HG02970 (cell line): ENCODE measurements around the gene PDSS2.
A peak's percentile ranks its signal among the peaks of the same experiment; 100 is the strongest.

Source experiments
- ATAC-seq: cut with Tn5 transposase; IDR thresholded peaks from one replicate; pipeline ENCODE4 v1.9.1; 2021; ENCODE audit warnings: mild to moderate bottlenecking, moderate library complexity, moderate number of reproducible peaks; ENCODE audit not compliant: unreplicated experiment, low FRiP score

PDSS2 gene

GRCh38 chr6:107459283-107460082 lies at the start of gene PDSS2:
Gene PDSS2, minus strand, starts transcription at chr6:107459564. Its CDS starts 279 bp downstream, at chr6:107459285.
- ATAC-seq, result peak; percentile 95

GRCh38 chr6:107506145-107506544 lies 46.8 kb upstream of the PDSS2 start:
- no peak for ATAC-seq

- ATAC-seq, result no peak
These were observed 45.1 kb upstream of the PDSS2 start for GRCh38 chr6:107504270-107505026.

GRCh38 chr6:107496892-107497684 lies 37.7 kb upstream of the PDSS2 start:
- ATAC-seq, result no peak

GRCh38 chr6:107495971-107496370 lies 36.6 kb upstream of the PDSS2 start:
- ATAC-seq, result no peak

GRCh38 chr6:107495196-107495643 lies 35.9 kb upstream of the PDSS2 start:
- no peak for ATAC-seq

GRCh38 chr6:107493158-107494057 lies 34.0 kb upstream of the PDSS2 start:
- no peak for ATAC-seq

GRCh38 chr6:107491760-107492660 lies 32.6 kb upstream of the PDSS2 start:
- ATAC-seq, result no peak

GRCh38 chr6:107491138-107491609 lies 31.8 kb upstream of the PDSS2 start:
- ATAC-seq, result no peak

- no peak for ATAC-seq
These were observed 31.3 kb upstream of the PDSS2 start for GRCh38 chr6:107490566-107491137.

GRCh38 chr6:107489636-107490565 lies 30.5 kb upstream of the PDSS2 start, which contains the start of gene SOBP:
Gene SOBP, plus strand, starts transcription at chr6:107490117. Its CDS starts 500 bp downstream, at chr6:107490617.
- ATAC-seq, result no peak

- no peak for ATAC-seq
These were observed 29.7 kb upstream of the PDSS2 start for GRCh38 chr6:107488875-107489635.

GRCh38 chr6:107488174-107488874 lies 29.0 kb upstream of the PDSS2 start:
- ATAC-seq, result no peak

- ATAC-seq, result no peak
These were observed 25.8 kb upstream of the PDSS2 start for GRCh38 chr6:107485157-107485556.

GRCh38 chr6:107479089-107479690 lies 19.8 kb upstream of the PDSS2 start:
- ATAC-seq, result no peak
